ENCODE results near the gene RNF125.

The RNF125 gene

GRCh38 chr18:32056613-32057358 is 38.2 kb downstream of the RNF125 start:
- TF ChIP-seq GATA3 (IDR thresholded peaks at IDR 0.05; ENCODE audit: low read depth, low read length) (no peak), GATA2 (IDR thresholded peaks at IDR 0.05; ENCODE audit: low read depth, low read length) (no peak)

- TF ChIP-seq GATA2 (IDR thresholded peaks at IDR 0.05; ENCODE audit: low read depth, low read length): no peak
- TF ChIP-seq GATA3 (IDR thresholded peaks at IDR 0.05; ENCODE audit: low read depth, low read length): no peak
Measured at GRCh38 chr18:32057624-32058165, 39.1 kb downstream of the RNF125 start.

GRCh38 chr18:32060026-32060425 is 41.4 kb downstream of the RNF125 start:
- TF ChIP-seq GATA2 (IDR thresholded peaks at IDR 0.05; ENCODE audit: low read depth, low read length) (no peak), GATA3 (IDR thresholded peaks at IDR 0.05; ENCODE audit: low read depth, low read length) (no peak)

GRCh38 chr18:32067375-32068167 is 48.9 kb downstream of the RNF125 start:
- TF ChIP-seq GATA2 (IDR thresholded peaks at IDR 0.05; ENCODE audit: low read depth, low read length): no peak
- TF ChIP-seq GATA3 (IDR thresholded peaks at IDR 0.05; ENCODE audit: low read depth, low read length): no peak

GRCh38 chr18:32072321-32072720 is 53.7 kb downstream of the RNF125 start:
- TF ChIP-seq GATA3 (IDR thresholded peaks at IDR 0.05; ENCODE audit: low read depth, low read length) (no peak), GATA2 (IDR thresholded peaks at IDR 0.05; ENCODE audit: low read depth, low read length) (no peak)

GRCh38 chr18:32074206-32074605 is 55.6 kb downstream of the RNF125 start:
- TF ChIP-seq GATA2 (IDR thresholded peaks at IDR 0.05; ENCODE audit: low read depth, low read length): no peak
- no peak for TF ChIP-seq GATA3 (IDR thresholded peaks at IDR 0.05; ENCODE audit: low read depth, low read length)

- TF ChIP-seq GATA3 (IDR thresholded peaks at IDR 0.05; ENCODE audit: low read depth, low read length) (no peak), GATA2 (IDR thresholded peaks at IDR 0.05; ENCODE audit: low read depth, low read length) (no peak)
Measured at GRCh38 chr18:32078845-32079244, 60.2 kb downstream of the RNF125 start.

- TF ChIP-seq GATA2 (IDR thresholded peaks at IDR 0.05; ENCODE audit: low read depth, low read length) (no peak), GATA3 (IDR thresholded peaks at IDR 0.05; ENCODE audit: low read depth, low read length) (no peak)
Measured at GRCh38 chr18:32081881-32082280, 63.3 kb downstream of the RNF125 start.

GRCh38 chr18:32083781-32084180 is 65.2 kb downstream of the RNF125 start:
- TF ChIP-seq GATA3 (IDR thresholded peaks at IDR 0.05; ENCODE audit: low read depth, low read length) (no peak), GATA2 (IDR thresholded peaks at IDR 0.05; ENCODE audit: low read depth, low read length) (no peak)

- TF ChIP-seq GATA3 (IDR thresholded peaks at IDR 0.05; ENCODE audit: low read depth, low read length): no peak
- no peak for TF ChIP-seq GATA2 (IDR thresholded peaks at IDR 0.05; ENCODE audit: low read depth, low read length)
Measured at GRCh38 chr18:32086881-32087280, 68.3 kb downstream of the RNF125 start.

GRCh38 chr18:32091325-32091723 is 72.7 kb downstream of the RNF125 start:
- no peak for TF ChIP-seq GATA3 (IDR thresholded peaks at IDR 0.05; ENCODE audit: low read depth, low read length)
- TF ChIP-seq GATA2 (IDR thresholded peaks at IDR 0.05; ENCODE audit: low read depth, low read length): no peak

- TF ChIP-seq GATA3 (IDR thresholded peaks at IDR 0.05; ENCODE audit: low read depth, low read length) (no peak), GATA2 (IDR thresholded peaks at IDR 0.05; ENCODE audit: low read depth, low read length) (peak; percentile 48)
Measured at GRCh38 chr18:32091724-32092421, 73.2 kb downstream of the RNF125 start, which contains the start of gene RNF138. Gene RNF138 (plus strand): TSS chr18:32091874. CDS start chr18:32092777, 903 bp downstream.

- TF ChIP-seq GATA2 (IDR thresholded peaks at IDR 0.05; ENCODE audit: low read depth, low read length) (no peak), GATA3 (IDR thresholded peaks at IDR 0.05; ENCODE audit: low read depth, low read length) (no peak)
Measured at GRCh38 chr18:32092422-32093101, 73.9 kb downstream of the RNF125 start.

All from SH-SY5Y (cell line).